Hindlimb muscle (tissue), 1 donor: ENCODE results near the gene TMEM238. TPM values are rescaled to one million over a fixed set of nuclear protein-coding genes. Genes with fewer than 3 reads are reported as not detected.

Experiments used
- DNase-seq: peaks from one replicate; pipeline ENCODE4 v3.0.0-alpha.2; 2013
- polyA plus RNA-seq: library from polyadenylated mRNA; unstranded; fragments of 120-200 nt; gene quantifications from one replicate; pipeline ENCODE4 v1.2.1, GENCODE V29; 2013; ENCODE audit not compliant: insufficient read length

The TMEM238 gene
- polyA plus RNA-seq, 1 donor, result 0.32 TPM

GRCh38 chr19:55354698-55355212 lies 29.3 kb downstream of the TMEM238 start, which contains the start of gene COX6B2:
Gene COX6B2, minus strand, starts transcription at chr19:55354719. Its CDS starts 198 bp downstream, at chr19:55354521.
- no peak for DNase-seq

GRCh38 chr19:55353803-55354697 lies 30.0 kb downstream of the TMEM238 start:
- DNase-seq, result no peak

- no peak for DNase-seq
These were observed 30.7 kb downstream of the TMEM238 start for GRCh38 chr19:55353356-55353802.

- DNase-seq, result no peak
These were observed 31.4 kb downstream of the TMEM238 start for GRCh38 chr19:55352549-55353145.

- DNase-seq, result no peak
These were observed 32.1 kb downstream of the TMEM238 start for GRCh38 chr19:55352040-55352439.

- no peak for DNase-seq
These were observed 33.3 kb downstream of the TMEM238 start for GRCh38 chr19:55350620-55351315.

- DNase-seq, result no peak
These were observed 35.6 kb downstream of the TMEM238 start for GRCh38 chr19:55348317-55349034.

GRCh38 chr19:55347442-55348009 lies 36.6 kb downstream of the TMEM238 start:
- no peak for DNase-seq

GRCh38 chr19:55346725-55347441 lies 37.2 kb downstream of the TMEM238 start:
- DNase-seq, result no peak

GRCh38 chr19:55345818-55346724 lies 38.0 kb downstream of the TMEM238 start:
- DNase-seq, result peak; percentile 57

- DNase-seq, result no peak
These were observed 38.8 kb downstream of the TMEM238 start for GRCh38 chr19:55345101-55345817.

GRCh38 chr19:55344444-55344843 lies 39.6 kb downstream of the TMEM238 start:
- peak; percentile 43 for DNase-seq

- DNase-seq, result no peak
These were observed 42.2 kb downstream of the TMEM238 start for GRCh38 chr19:55341595-55342531.

- peak; percentile 75 for DNase-seq
These were observed 42.9 kb downstream of the TMEM238 start for GRCh38 chr19:55341171-55341588.

GRCh38 chr19:55340784-55341147 lies 43.3 kb downstream of the TMEM238 start:
- no peak for DNase-seq

- DNase-seq, result peak; percentile 36
These were observed 44.0 kb downstream of the TMEM238 start for GRCh38 chr19:55339889-55340783.
